Spleen (tissue), 11 donors: ENCODE data around the gene RPL7L1. TPM values are rescaled to one million over a fixed set of nuclear protein-coding genes. Genes with fewer than 3 reads are reported as not detected.
"Not testable (repeated sequence)": the region's sequence is repeated elsewhere in the genome, so short reads cannot be mapped to it uniquely, and the experiment has no call there.

Experiments
- DNase-seq: peaks from one replicate; pipeline ENCODE4 v3.0.0-alpha.2; 2020
- H3K27ac ChIP-seq, 8 donors: fragments of 200-600 bp; sonication (generic) in 7 of 8; 1 replicate in 4 of 8; 2 replicates in 4 of 8; pipeline versions ENCODE4 v1.5.0 to v1.8.0; 2016 to 2021; ENCODE audit warnings: inconsistent platforms in 4 of 8, mild to moderate bottlenecking in 4 of 8, moderate library complexity in 1 of 8
- H3K27me3 ChIP-seq, 7 donors: fragments of 200-600 bp; sonication (generic) in 6 of 7; replicated peaks in 1 of 7; 1 replicate in 4 of 7; 2 replicates in 3 of 7; pipeline versions ENCODE4 v1.5.0 to v1.8.0; 2016 to 2021; ENCODE audit warnings: inconsistent platforms in 3 of 7, mild to moderate bottlenecking in 1 of 7
- H3K36me3 ChIP-seq, 6 donors: fragments of 200-600 bp; sonication (generic) in 5 of 6; 1 replicate in 4 of 6; 2 replicates in 2 of 6; pipeline versions ENCODE4 v1.5.0 to v1.8.0; 2016 to 2021; ENCODE audit warnings: inconsistent platforms in 2 of 6
- H3K4me1 ChIP-seq, 6 donors: fragments of 200-600 bp; sonication (generic) in 5 of 6; 1 replicate in 3 of 6; 2 replicates in 3 of 6; pipeline versions ENCODE4 v1.5.0 to v1.8.0; 2016 to 2021; ENCODE audit warnings: inconsistent platforms in 3 of 6
- H3K4me3 ChIP-seq, 8 donors: fragments of 200-600 bp; sonication (generic) in 7 of 8; 1 replicate in 4 of 8; 2 replicates in 4 of 8; pipeline versions ENCODE4 v1.5.0 to v1.8.0; 2016 to 2021; ENCODE audit warnings: inconsistent platforms in 4 of 8, mild to moderate bottlenecking in 4 of 8, moderate library complexity in 2 of 8
- H3K9me3 ChIP-seq, 8 donors: fragments of 200-600 bp; sonication (generic) in 7 of 8; 1 replicate in 4 of 8; 2 replicates in 4 of 8; pipeline versions ENCODE4 v1.5.0 to v1.8.0; 2016 to 2021; ENCODE audit warnings: inconsistent platforms in 4 of 8
- POLR2A ChIP-seq, 3 donors: fragments of 450-650 bp; IDR thresholded peaks; one replicate each; pipeline ENCODE4 v1.5.1; 2017; ENCODE audit warnings: antibody characterized with exemption in 3 of 3, mild to moderate bottlenecking in 1 of 3
- POLR2AphosphoS5 ChIP-seq, 3 donors: sonication (generic); formaldehyde crosslinking; IDR thresholded peaks; one replicate each; pipeline ENCODE4 v1.5.1; 2017; ENCODE audit warnings: antibody characterized with exemption in 3 of 3
- WGBS, 5 donors: extraction: QIAGEN DNeasy Blood & Tissue Kit in 3 of 5; methylation state at CpG; one replicate each; pipeline versions ENCODE4 v1.1.5 to v1.1.7; 2013 to 2018; 5-methylcytosine and 5-hydroxymethylcytosine counted together
- intact Hi-C: fragments of 100-400 bp; cut with DNase I; formaldehyde crosslinking; loops from one replicate; pipeline ENCODE4 v1.15.0; 2023; ENCODE audit warnings: low total_unique reads
- polyA plus RNA-seq, 3 donors: library from polyadenylated mRNA; stranded (reverse); fragments of 200-250 nt; gene quantifications; one replicate each; pipeline ENCODE4 v1.2.1, GENCODE V29; 2013
- total RNA-seq, 7 donors: library from RNA; depleted of rRNA in 3 of 7; stranded (reverse); fragments of >200 nt in 3 of 7; fragmentation: NEBNext Ultra II Directional in 4 of 7; extraction: Animal tissue kit (Norgen Biotek cat#: 25700) in 4 of 7; gene quantifications; one replicate each; pipeline versions ENCODE4 v1.1.0 to v1.2.1, GENCODE V29; 2016 to 2021
- TF ChIP-seq, protein P1 (sequence below), 11 experiments: fragments of 200-600 bp in 7 of 11; fragments of 450-650 bp in 4 of 11; sonication (generic) in 4 of 11; IDR thresholded peaks in 8 of 11; conservative IDR thresholded peaks in 3 of 11; 1 replicate in 7 of 11; 2 replicates in 4 of 11; pipeline versions ENCODE4 v1.4.0 to v1.8.0; 2016 to 2021; ENCODE audit warnings: antibody characterized with exemption in 11 of 11, inconsistent platforms in 4 of 11, mild to moderate bottlenecking in 1 of 11
- donor health status: healthy with polysubstance abuse.
- donor health status: DM: no; HTN: no; CAD: no; lungs with moderate emphysema.
- donor health status: DM: no; HTN: no; CAD: no.
- donor health status: Bipolar disorder and iron deficiency.
- donor health status: healthy.
- donor health status: DM: no; HTN: no; CAD: no.
- donor health status: DM: yes; HTN: yes; CAD: no.

Gene RPL7L1
- total and polyA plus RNA-seq, 10 donors = 27.6 to 92.4 (median 66.9) TPM

DNA sequence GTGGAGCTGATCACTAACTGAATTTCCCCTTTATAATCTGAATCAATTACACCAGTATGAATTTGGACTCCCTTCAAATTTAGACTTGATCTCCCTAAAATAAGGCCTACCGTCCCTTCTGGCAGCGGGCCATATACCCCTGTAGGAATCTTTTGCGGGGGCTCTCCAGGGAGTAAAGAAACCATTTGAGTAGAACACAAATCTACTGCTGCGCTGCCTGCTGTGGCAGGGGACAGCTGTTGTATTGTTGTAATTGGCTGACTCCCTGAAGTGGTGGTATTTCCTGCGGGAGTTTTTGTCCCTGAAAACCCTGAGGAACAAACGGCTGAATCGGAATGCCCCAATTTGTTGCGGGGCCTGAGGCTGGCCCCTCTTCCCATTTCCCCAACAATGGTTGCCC, 20.5 kb downstream of the RPL7L1 start:
- Histone ChIP-seq H3K36me3 (no peaks in the 10 kb centered on the region), H3K4me1 (peaks cover 5 to 42% (median 23%) of the 10 kb centered on the region in 6 donors), H3K27me3 (no peaks in the 10 kb centered on the region), H3K4me3 (no peak overlapping the region), H3K27ac (peak overlapping the region in 4 of 8 donors; percentile 4 to 37 (median 22)), H3K9me3 (no peaks in the 10 kb centered on the region)
- no peak for TF ChIP-seq POLR2A (IDR thresholded peaks at IDR 0.05)
- TF ChIP-seq, protein P1, sequence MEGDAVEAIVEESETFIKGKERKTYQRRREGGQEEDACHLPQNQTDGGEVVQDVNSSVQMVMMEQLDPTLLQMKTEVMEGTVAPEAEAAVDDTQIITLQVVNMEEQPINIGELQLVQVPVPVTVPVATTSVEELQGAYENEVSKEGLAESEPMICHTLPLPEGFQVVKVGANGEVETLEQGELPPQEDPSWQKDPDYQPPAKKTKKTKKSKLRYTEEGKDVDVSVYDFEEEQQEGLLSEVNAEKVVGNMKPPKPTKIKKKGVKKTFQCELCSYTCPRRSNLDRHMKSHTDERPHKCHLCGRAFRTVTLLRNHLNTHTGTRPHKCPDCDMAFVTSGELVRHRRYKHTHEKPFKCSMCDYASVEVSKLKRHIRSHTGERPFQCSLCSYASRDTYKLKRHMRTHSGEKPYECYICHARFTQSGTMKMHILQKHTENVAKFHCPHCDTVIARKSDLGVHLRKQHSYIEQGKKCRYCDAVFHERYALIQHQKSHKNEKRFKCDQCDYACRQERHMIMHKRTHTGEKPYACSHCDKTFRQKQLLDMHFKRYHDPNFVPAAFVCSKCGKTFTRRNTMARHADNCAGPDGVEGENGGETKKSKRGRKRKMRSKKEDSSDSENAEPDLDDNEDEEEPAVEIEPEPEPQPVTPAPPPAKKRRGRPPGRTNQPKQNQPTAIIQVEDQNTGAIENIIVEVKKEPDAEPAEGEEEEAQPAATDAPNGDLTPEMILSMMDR (IDR thresholded peaks at IDR 0.05 in 8 of 11, conservative IDR thresholded peaks at IDR 0.05 in 3 of 11) = peak in 1 of 11 experiments; percentile 6
- no peak for DNase-seq
- intact Hi-C loops = loop anchor here (5.0 kb wide), 2 partner anchors 238 to 242 kb away; no protein-coding TSS in a partner anchor
- WGBS, 5 donors = 52 to 83% (median 65%) methylated on average over 8 of the region's 8 CpGs

DNA sequence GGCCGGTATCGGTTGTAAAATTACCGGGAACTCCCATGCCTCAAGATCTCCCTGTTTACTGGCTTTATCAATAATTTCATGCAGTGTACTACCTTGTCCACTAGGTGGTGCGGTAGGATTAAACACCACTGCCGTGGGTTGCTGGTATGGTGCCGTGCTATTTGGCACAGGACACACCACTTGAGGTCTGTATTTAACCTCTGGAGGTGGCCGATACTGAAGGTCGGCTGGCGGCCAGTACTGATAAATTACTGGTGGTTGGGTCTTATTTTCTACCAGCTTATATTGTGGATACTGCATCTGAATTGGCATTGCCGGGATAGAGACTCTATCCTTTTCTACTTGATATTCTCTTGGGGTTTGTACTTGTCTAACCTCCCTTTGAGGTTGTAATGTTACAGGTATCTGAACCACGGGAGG, 22.1 kb downstream of the RPL7L1 start:
- Histone ChIP-seq H3K27me3 (no peaks in the 10 kb centered on the region), H3K27ac (peak overlapping the region in 1 of 8 donors; percentile 5), H3K4me1 (peaks cover 5 to 42% (median 23%) of the 10 kb centered on the region in 6 donors), H3K36me3 (no peaks in the 10 kb centered on the region), H3K9me3 (no peaks in the 10 kb centered on the region), H3K4me3 (no peak overlapping the region)
- peak; percentile 87 for DNase-seq
- TF ChIP-seq POLR2AphosphoS5 (IDR thresholded peaks at IDR 0.05) (peak in 1 of 3 donors; percentile 77), POLR2A (IDR thresholded peaks at IDR 0.05) (no peak)
- TF ChIP-seq, protein P1 (IDR thresholded peaks at IDR 0.05 in 8 of 11, conservative IDR thresholded peaks at IDR 0.05 in 3 of 11) = peak; percentile 70 to 93 (median 89)
- 3 to 9% (median 6%) methylated on average over 11 of the region's 11 CpGs for WGBS, 5 donors
- intact Hi-C loops = loop anchor here (5.0 kb wide), 1 partner anchor 241 kb away; no protein-coding TSS in a partner anchor

DNA sequence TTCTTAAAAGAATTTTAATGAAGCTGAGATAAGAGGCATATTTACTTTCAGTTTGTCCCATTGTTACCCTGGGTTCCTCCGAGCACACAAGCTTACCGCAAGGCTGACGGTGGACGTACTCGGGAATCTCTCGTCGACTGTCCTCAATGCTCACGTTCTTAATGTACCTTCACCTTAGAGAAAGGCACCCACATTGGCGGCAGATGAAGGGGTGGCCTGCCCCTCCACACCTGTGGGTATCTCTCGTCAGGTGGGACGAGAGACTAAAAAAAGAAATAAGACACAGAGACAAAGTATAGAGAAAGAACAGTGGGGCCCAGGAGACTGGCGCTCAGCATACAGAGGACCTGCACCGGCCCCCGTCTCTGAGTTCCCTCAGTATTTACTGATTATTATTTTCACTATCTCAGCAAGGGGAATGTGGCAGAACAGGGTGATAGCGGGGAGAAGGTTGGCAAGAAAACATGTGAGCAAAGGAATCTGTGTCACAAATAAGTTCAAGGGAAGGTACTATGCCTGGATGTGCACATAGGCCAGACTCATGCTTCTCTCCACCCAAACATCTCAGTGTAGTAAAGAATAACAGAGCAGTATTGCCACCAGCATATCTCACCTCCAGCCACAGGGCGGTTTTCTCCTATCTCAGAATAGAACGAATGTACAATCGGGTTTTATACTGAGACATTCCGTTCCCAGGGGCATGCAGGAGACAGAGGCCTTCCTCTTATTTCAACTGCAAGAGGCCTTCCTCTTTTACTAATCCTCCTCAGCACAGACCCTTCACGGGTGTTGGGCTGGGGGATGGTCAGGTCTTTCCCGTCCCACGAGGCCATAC, 23.2 kb downstream of the RPL7L1 start:
- H3K4me1 ChIP-seq = peaks cover 5 to 42% (median 23%) of the 10 kb centered on the region in 6 donors
- not testable (repeated sequence) for H3K36me3 ChIP-seq, H3K27me3 ChIP-seq, H3K27ac ChIP-seq, H3K4me3 ChIP-seq, DNase-seq, H3K9me3 ChIP-seq
- 72 to 75% (median 74%) methylated on average over 22 of the region's 22 CpGs for WGBS, 5 donors
- intact Hi-C loops = loop anchor here (5.0 kb wide), 1 partner anchor 240 kb away; no protein-coding TSS in a partner anchor

DNA sequence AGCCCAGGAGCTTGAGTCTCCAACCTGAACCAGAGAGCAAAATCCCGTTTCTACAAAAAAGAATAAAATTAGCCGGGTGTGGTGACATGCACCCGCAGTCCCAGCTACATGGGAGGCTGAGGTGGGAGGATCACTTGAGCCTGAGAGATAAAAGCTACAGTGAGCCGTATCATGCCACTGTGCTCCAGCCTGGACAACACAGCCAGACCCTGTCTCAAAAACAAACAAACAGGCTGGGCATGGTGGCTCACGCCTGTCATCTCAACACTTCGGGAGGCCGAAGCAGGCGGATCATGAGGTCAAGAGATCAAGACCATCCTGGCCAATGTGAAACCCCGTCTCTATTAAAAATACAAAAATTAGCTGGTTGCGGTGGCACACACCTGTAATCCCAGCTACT, 25.1 kb downstream of the RPL7L1 start:
- Histone ChIP-seq H3K27me3 (no peaks in the 10 kb centered on the region), H3K4me3 (no peak overlapping the region), H3K36me3 (no peaks in the 10 kb centered on the region), H3K9me3 (no peaks in the 10 kb centered on the region), H3K4me1 (peaks cover 5 to 30% (median 15%) of the 10 kb centered on the region in 6 donors), H3K27ac (no peak overlapping the region)
- intact Hi-C loops = loop anchor here (5.0 kb wide), 1 partner anchor 238 kb away; no protein-coding TSS in a partner anchor
- 86 to 95% (median 95%) methylated on average over 10 of the region's 10 CpGs for WGBS, 5 donors
- TF ChIP-seq POLR2AphosphoS5 (IDR thresholded peaks at IDR 0.05) = no peak
- TF ChIP-seq, protein P1 (IDR thresholded peaks at IDR 0.05 in 8 of 11, conservative IDR thresholded peaks at IDR 0.05 in 3 of 11) = no peak
- no peak for TF ChIP-seq POLR2A (IDR thresholded peaks at IDR 0.05)
- no peak for DNase-seq
